ENCODE results near the gene TMEM252.

The TMEM252 gene

DNA sequence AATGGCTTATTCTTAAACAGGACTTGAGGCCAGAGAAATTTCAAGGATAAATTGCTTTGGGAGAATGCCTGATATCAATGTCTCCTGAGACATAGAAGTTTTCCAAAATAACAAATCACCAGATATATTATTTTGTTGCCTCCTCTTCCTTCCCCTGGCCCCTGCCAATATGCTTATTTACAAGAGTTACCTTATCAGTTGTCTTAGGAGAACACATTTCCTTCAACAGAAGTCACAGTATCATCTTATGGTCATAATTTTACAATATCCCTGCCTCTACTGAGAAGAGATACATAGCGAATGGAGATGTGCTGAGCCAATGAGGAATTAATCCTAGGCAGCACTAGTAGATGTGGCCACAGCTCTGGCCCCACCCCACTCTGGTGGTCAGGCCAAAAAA is 43.1 kb downstream of the TMEM252 start:
- DNase-seq = no peak

GRCh38 chr9:68496356-68496755 is 44.3 kb downstream of the TMEM252 start:
- no peak for DNase-seq

- DNase-seq = no peak
Observed at GRCh38 chr9:68495247-68495646, 45.4 kb downstream of the TMEM252 start.

DNA sequence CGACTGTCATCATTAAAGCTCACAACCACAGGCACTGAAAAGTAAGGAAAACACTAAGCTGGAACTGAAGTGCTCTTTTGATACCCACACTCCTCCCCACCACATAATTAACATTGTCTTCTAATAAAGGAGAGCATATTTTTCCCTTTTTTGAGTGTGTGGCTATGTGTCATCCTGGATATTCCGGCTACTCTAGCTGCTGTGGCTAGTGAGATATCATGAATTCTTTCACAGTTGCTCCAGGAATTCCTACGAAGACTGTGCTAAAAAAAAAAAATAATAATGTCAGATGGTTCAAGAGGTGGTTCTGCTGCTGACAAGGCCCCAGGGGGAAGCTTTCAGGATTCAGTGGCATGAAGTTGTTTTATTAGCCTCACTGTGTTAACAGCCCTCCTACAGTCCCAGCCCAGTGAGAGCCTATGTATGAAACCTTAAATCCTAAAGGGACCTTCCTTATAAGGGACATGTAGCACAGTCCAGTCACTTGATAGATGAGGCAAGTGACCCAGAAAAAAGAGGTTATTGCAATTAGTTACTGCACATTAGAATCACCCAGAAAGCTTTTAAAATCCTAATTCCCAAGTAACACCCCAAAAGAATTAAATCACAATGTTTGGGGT is 46.6 kb downstream of the TMEM252 start:
- DNase-seq = no peak

- no peak for DNase-seq
Observed at GRCh38 chr9:68493541-68493940, 47.1 kb downstream of the TMEM252 start.

GRCh38 chr9:68492806-68493205 is 47.9 kb downstream of the TMEM252 start:
- DNase-seq = no peak

- DNase-seq = no peak
Observed at GRCh38 chr9:68489646-68490045, 51.0 kb downstream of the TMEM252 start.

DNA sequence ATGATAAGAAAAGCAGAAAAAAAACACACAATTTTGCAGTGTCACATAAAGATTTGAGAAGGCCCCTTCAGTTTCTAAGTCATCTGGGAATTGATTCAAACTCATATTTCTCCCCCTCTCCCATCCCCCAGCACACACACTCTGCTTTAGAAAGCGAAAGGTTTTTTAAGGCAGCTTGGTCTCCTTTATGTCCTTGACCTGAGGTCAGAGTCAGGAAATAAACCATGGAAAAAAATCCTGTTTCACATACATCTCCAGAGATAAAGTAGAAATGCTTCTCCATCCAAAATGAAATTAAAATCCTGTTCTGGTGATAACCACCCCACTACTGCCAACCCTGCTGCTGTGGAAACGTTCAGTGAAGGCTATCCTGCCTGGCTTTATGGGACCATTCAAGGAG is 52.6 kb downstream of the TMEM252 start:
- DNase-seq = no peak
